ENCODE data around the gene GIMAP8.

DNA sequence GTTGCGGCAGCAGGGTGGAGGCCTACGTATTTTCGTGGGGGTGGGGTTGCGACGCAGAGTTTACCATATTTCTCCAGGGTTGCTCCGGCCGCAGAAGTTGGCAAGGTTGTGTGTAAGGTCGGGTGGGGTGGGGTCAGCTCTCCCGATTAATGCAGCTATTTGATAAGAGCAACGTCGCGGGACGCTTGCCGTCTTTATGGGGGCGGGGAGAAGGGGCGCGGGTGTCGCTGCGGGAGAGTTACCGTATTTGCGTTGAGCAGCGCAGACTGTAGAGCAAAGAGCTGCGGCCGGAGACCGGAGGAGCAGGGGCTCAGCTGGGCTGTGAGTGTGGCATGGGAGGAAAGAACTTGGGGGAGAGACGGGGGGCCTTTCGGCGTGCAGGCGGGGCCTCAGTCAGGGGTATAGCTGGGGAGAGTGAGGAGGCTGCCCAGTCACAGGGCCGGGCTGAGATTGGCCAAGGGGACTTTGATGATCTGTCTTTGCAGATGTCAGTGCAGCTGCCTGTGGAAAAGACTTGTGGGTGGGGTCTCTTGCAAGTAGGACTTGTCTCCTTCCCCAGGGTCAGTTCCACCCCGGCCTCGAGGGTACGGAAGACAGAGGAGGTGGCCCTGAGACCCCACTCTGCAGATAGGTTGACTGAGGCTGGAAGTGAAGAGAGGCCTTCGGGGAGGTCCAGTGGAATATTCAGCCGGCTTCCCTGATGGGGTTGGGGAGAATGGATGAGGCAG, 44.7 kb upstream of the GIMAP8 start:
- TF ChIP-seq CTCF (IDR thresholded peaks at IDR 0.05; ENCODE audit: low read length), result no peak
- no peak for TF ChIP-seq EZH2 (IDR thresholded peaks at IDR 0.05; ENCODE audit: borderline replicate concordance, low read length)

All from OCI-LY1 (cell line).